RWPE1 (cell line): ENCODE results near the gene VPS11.

Source experiments
- CTCF ChIA-PET: fragments of 350-600 bp; sonication (Branson Sonifier 250); formaldehyde crosslinking; extraction: SDS; loops from one replicate; lab custom pipeline; 2021; lab: Yijun Ruan, JAX
- POLR2A ChIA-PET: fragments of 400-600 bp; formaldehyde crosslinking; extraction: SDS; loops from one replicate; lab custom pipeline; 2020; ENCODE audit warnings: antibody characterized with exemption; ENCODE audit not compliant: low non-redundant PET; lab: Yijun Ruan, JAX
- DNase-seq: peaks from one replicate; pipeline ENCODE4 v3.0.0; 2012; ENCODE audit warnings: low spot score
- H3K27ac ChIP-seq: fragments of 450-650 bp; 2 replicates; pipeline ENCODE4 v1.5.1; 2017
- CTCF ChIP-seq: fragments of 450-650 bp; conservative IDR thresholded peaks from 2 replicates; pipeline ENCODE4 v1.5.1; 2017; ENCODE audit warnings: low read depth, mild to moderate bottlenecking

VPS11 gene

GRCh38 chr11:119115484-119116234 lies 48.0 kb downstream of the VPS11 start:
- DNase-seq: no peak
- peak overlapping the region; percentile 29; the same call in 1 of the 2 replicates for H3K27ac ChIP-seq
- POLR2A ChIA-PET: no interaction called here
- CTCF ChIA-PET: no interaction called here
- TF ChIP-seq CTCF: no peak

GRCh38 chr11:119116235-119116594 lies 48.6 kb downstream of the VPS11 start:
- ChIA-PET CTCF (no interaction called here), POLR2A (no interaction called here)
- no peak for TF ChIP-seq CTCF
- DNase-seq: no peak
- H3K27ac ChIP-seq: peak overlapping the region; percentile 29; the same call in 1 of the 2 replicates

- ChIA-PET POLR2A (no interaction called here), CTCF (no interaction called here)
- peak overlapping the region; percentile 29; the same call in 1 of the 2 replicates for H3K27ac ChIP-seq
- TF ChIP-seq CTCF: no peak
- DNase-seq: no peak
Observed at GRCh38 chr11:119116601-119117000, 49.0 kb downstream of the VPS11 start.

GRCh38 chr11:119117004-119117706 lies 49.5 kb downstream of the VPS11 start:
- no peak for TF ChIP-seq CTCF
- POLR2A ChIA-PET: no interaction called here

GRCh38 chr11:119118227-119118626 lies 50.6 kb downstream of the VPS11 start:
- ChIA-PET POLR2A (no interaction called here), CTCF (interaction anchor here (0.6 to 0.7 kb wide), 2 partner anchors 9 to 87 kb away, joined by 3 read pairs; no protein-coding TSS in a partner anchor)
- no peak for DNase-seq
- TF ChIP-seq CTCF: no peak
- no peak overlapping the region for H3K27ac ChIP-seq

More at GRCh38 chr11:119117004-119117706, 49.5 kb downstream of the VPS11 start:
- H3K27ac ChIP-seq: peak overlapping the region; percentile 29; the same call in 1 of the 2 replicates
- DNase-seq: no peak
- CTCF ChIA-PET: no interaction called here

- TF ChIP-seq CTCF: no peak
- H3K27ac ChIP-seq: no peak overlapping the region
- ChIA-PET POLR2A (interaction anchor here (0.5 to 0.7 kb wide), 2 partner anchors 11 kb away, joined by 3 to 4 read pairs; no protein-coding TSS in a partner anchor), CTCF (interaction anchor here (0.6 kb wide), 1 partner anchor 86 kb away, joined by 3 read pairs; no protein-coding TSS in a partner anchor)
- no peak for DNase-seq
Observed at GRCh38 chr11:119118946-119119345, 51.3 kb downstream of the VPS11 start.
